Hepatocyte (in vitro differentiated cells): ENCODE results near the gene CNPPD1. TPM values are rescaled to one million over a fixed set of nuclear protein-coding genes. Genes with fewer than 3 reads are reported as not detected.

Source experiments
- DNase-seq: peaks from one replicate; pipeline ENCODE4 v3.0.0-alpha.2; 2016; ENCODE audit warnings: low spot score
- H2AFZ ChIP-seq: fragments of 200-600 bp; sonication (generic); 2 replicates; pipeline ENCODE4 v1.6.0; 2016; ENCODE audit warnings: antibody characterized with exemption, mild to moderate bottlenecking
- H3K27ac ChIP-seq: fragments of 200-600 bp; sonication (generic); 2 replicates; pipeline ENCODE4 v1.5.1; 2016; ENCODE audit warnings: mild to moderate bottlenecking
- H3K27me3 ChIP-seq: fragments of 200-600 bp; sonication (generic); 2 replicates; pipeline ENCODE4 v1.6.1; 2016
- H3K36me3 ChIP-seq: fragments of 200-600 bp; sonication (generic); replicated peaks from 2 replicates; pipeline ENCODE4 v1.5.1; 2016; ENCODE audit warnings: low read depth; ENCODE audit not compliant: insufficient read depth
- H3K4me1 ChIP-seq: fragments of 200-600 bp; sonication (generic); 2 replicates; pipeline ENCODE4 v1.5.1; 2016; ENCODE audit warnings: mild to moderate bottlenecking, moderate library complexity; ENCODE audit not compliant: insufficient read depth
- H3K4me2 ChIP-seq: fragments of 200-600 bp; sonication (generic); 2 replicates; pipeline ENCODE4 v1.6.0; 2016
- H3K4me3 ChIP-seq: fragments of 200-600 bp; sonication (generic); 2 replicates; pipeline ENCODE4 v1.5.1; 2016; ENCODE audit warnings: mild to moderate bottlenecking
- H3K79me2 ChIP-seq: fragments of 200-600 bp; sonication (generic); 2 replicates; pipeline ENCODE4 v1.6.0; 2017; ENCODE audit warnings: mild to moderate bottlenecking
- H3K9me2 ChIP-seq: fragments of 200-600 bp; sonication (generic); replicated peaks from 2 replicates; pipeline ENCODE4 v1.6.0; 2017; ENCODE audit warnings: mild to moderate bottlenecking; ENCODE audit not compliant: insufficient read depth
- H3K9me3 ChIP-seq: fragments of 200-600 bp; sonication (generic); 2 replicates; pipeline ENCODE4 v1.5.1; 2016; ENCODE audit warnings: low read depth, mild to moderate bottlenecking
- H4K20me1 ChIP-seq: fragments of 200-600 bp; sonication (generic); 2 replicates; pipeline ENCODE4 v1.6.0; 2016; ENCODE audit warnings: mild to moderate bottlenecking; ENCODE audit not compliant: insufficient read depth, poor library complexity, severe bottlenecking
- EZH2 ChIP-seq: fragments of 200-600 bp; sonication (generic); IDR thresholded peaks from 2 replicates; pipeline ENCODE4 v1.6.1; 2016; ENCODE audit warnings: antibody characterized with exemption, mild to moderate bottlenecking, borderline replicate concordance
- EZH2phosphoT487 ChIP-seq: fragments of 200-600 bp; sonication (generic); IDR thresholded peaks from one replicate; pipeline ENCODE4 v1.6.1; 2018; ENCODE audit warnings: antibody characterized with exemption, mild to moderate bottlenecking, low read depth, moderate library complexity; ENCODE audit not compliant: unreplicated experiment, severe bottlenecking
- WGBS: methylation state at CpG from one replicate; pipeline ENCODE4 v1.1.6; 2016; ENCODE audit warnings: low lambda C conversion rate; ENCODE audit errors: missing lambda C conversion rate; 5-methylcytosine and 5-hydroxymethylcytosine counted together
- polyA plus RNA-seq: library from polyadenylated mRNA; unstranded; fragments of >200 nt; fragmentation: Nextera tagmentation; extraction: Ambion mirVana; gene quantifications from 2 replicates; pipeline ENCODE4 v1.2.1, GENCODE V29; 2016
- total RNA-seq: library from RNA; depleted of rRNA; stranded (reverse); fragments of >200 nt; gene quantifications from 2 replicates; pipeline ENCODE4 v1.2.3, GENCODE V29; 2014
- TF ChIP-seq, protein P1 (sequence below): fragments of 200-600 bp; sonication (generic); IDR thresholded peaks from 2 replicates; pipeline ENCODE4 v1.5.1; 2016; ENCODE audit warnings: antibody characterized with exemption, mild to moderate bottlenecking; ENCODE audit not compliant: poor library complexity

The CNPPD1 gene
- total and polyA plus RNA-seq, 2 experiments from 2014 or later, result 34.0 to 49.4 TPM

DNA sequence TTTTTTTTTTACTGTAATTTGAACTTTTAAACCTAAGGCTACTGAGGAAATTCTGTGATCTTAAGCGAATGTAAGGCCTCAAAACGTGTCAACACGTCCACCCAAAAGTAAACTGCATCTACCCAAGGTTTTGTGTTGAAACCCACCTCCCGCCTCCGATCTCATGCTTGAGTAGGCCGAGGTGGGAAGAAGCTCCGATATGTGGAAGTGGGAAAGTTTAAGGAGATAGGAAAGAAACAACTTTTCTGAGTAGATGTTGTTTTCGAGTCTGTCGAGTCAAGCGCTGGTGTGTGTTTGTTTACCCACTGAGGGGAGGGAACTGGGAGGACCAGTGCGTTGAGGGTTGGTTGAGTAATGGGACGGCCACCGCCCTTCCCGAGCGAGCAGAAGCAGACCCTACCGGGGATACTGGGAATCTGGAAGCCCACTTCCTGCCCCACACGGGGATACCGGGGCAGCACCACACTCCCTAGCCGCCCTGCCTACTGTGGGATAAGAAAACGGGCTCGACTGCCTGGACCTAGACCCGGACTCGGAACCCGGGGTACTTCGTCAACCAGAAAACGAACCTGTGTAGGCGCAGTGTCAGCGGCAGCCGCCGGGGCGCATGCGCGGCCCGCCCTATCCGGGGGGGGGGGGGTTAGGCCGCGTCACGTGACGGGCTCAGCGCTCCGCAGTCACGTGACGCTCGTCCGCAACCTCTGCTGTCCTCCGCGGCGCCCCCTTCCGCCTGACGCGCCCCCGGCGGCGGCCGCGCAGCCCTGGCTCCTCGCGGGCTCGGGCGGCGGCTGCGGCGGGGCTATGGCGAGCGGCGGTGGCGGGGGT, 1.0 kb upstream of the CNPPD1 start, which contains the start of gene RETREG2:
RETREG2 (plus strand) TSS at position 724 of the 825 bp plus-strand sequence; CDS start at position 802, 78 bp downstream.
- WGBS, result 2% methylated on average over 32 of the region's 67 CpGs
- Histone ChIP-seq H3K36me3 (no peaks in the 10 kb centered on the region), H3K9me3 (no peaks in the 10 kb centered on the region), H4K20me1 (peaks cover 10% of the 10 kb centered on the region), H3K4me3 (peak within 1 kb of the TSS; percentile 86), H3K27me3 (no peaks in the 10 kb centered on the region), H2AFZ (peak within 1 kb of the TSS; percentile 75), H3K4me1 (peaks cover 14% of the 10 kb centered on the region), H3K9me2 (no peaks in the 10 kb centered on the region), H3K79me2 (peaks cover 43% of the 10 kb centered on the region), H3K4me2 (peak within 1 kb of the TSS; percentile 97), H3K27ac (peak within 1 kb of the TSS; percentile 98)
- DNase-seq, result peak; percentile 97
- TF ChIP-seq, protein P1, sequence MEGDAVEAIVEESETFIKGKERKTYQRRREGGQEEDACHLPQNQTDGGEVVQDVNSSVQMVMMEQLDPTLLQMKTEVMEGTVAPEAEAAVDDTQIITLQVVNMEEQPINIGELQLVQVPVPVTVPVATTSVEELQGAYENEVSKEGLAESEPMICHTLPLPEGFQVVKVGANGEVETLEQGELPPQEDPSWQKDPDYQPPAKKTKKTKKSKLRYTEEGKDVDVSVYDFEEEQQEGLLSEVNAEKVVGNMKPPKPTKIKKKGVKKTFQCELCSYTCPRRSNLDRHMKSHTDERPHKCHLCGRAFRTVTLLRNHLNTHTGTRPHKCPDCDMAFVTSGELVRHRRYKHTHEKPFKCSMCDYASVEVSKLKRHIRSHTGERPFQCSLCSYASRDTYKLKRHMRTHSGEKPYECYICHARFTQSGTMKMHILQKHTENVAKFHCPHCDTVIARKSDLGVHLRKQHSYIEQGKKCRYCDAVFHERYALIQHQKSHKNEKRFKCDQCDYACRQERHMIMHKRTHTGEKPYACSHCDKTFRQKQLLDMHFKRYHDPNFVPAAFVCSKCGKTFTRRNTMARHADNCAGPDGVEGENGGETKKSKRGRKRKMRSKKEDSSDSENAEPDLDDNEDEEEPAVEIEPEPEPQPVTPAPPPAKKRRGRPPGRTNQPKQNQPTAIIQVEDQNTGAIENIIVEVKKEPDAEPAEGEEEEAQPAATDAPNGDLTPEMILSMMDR, result peak; percentile 24
- no peak for TF ChIP-seq EZH2phosphoT487

DNA sequence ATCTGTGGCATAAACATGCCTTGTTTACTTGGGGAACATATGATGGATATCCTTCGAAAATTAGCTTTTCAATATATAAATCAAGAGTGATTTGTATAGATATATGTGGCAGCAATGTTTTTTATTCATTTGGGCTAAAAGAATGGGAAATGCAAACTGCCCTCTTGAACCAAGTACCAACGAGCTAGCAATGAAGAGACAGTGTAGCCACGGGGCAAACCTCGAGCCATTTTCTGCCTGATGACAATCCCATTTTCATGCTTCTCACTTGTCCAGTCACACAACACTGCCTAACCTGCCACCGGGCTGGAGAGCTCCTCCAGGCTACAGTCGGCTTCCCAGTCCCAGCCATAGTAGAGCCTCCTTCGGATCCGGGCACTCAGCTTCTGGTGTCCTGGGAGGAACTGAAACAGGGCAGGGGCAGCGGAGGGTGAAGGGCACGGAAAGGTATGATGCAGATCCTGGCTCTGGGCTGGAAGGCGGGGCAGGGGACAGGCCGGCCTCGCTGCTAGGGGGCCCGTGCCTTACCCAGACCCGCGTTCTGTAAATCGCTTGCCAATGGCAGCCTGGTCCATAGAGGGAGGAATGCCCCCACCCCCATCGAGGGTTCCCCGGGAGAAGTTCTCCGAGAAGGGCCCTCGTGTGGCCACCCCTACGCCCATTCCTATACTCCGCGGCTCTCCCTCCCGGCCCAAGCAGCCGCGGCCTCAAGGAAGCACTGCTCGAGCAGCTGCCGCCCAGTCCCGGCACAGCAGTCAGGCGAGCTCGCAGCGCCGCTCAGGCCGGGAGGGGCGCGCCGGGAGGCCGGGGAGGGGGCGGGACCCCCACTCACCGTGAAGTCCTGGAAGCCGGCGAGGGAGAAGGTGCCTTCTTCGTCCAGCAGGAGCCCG, 552 bp downstream of the CNPPD1 start:
- H3K9me3 ChIP-seq, result no peaks in the 10 kb centered on the region
- H3K4me1 ChIP-seq, result peaks cover 14% of the 10 kb centered on the region
- no peaks in the 10 kb centered on the region for H3K27me3 ChIP-seq
- peak overlapping the region; percentile 84 for H3K4me2 ChIP-seq
- TF ChIP-seq, protein P1, result peak; percentile 12
- TF ChIP-seq EZH2phosphoT487 (no peak), EZH2 (no peak)
- H3K27ac ChIP-seq, result peak overlapping the region; percentile 98
- peaks cover 10% of the 10 kb centered on the region for H4K20me1 ChIP-seq
- H3K36me3 ChIP-seq, result no peaks in the 10 kb centered on the region
- peak overlapping the region; percentile 75 for H2AFZ ChIP-seq
- H3K79me2 ChIP-seq, result peaks cover 43% of the 10 kb centered on the region
- H3K9me2 ChIP-seq, result no peaks in the 10 kb centered on the region
- 3% methylated on average over 32 of the region's 45 CpGs for WGBS
- DNase-seq, result peak; percentile 71
- H3K4me3 ChIP-seq, result peak overlapping the region; percentile 71

DNA sequence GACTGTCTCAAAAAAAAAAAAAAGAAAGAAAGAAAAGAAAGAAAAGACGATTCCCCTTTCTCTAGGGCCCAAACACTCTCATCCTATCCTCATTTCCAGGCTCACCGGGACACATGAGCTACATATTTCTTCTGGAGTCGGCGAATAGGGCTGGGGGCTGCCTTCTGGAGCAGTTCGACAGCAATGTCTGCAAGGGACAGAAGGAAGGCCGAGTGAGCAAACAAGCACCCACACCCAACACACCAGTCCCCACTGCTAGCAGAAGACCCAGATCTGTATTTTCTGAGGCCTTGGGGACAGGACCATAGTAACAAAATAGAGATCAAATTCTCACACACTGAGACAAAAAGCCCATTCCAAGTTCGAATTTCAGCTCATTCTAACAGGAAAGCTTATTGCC, 1.2 kb downstream of the CNPPD1 start:
- TF ChIP-seq EZH2phosphoT487 (no peak), EZH2 (no peak)
- TF ChIP-seq, protein P1, result no peak
- Histone ChIP-seq H3K9me3 (no peaks in the 10 kb centered on the region), H3K4me1 (peaks cover 15% of the 10 kb centered on the region), H3K27ac (peak overlapping the region; percentile 98), H3K27me3 (no peaks in the 10 kb centered on the region), H3K36me3 (no peaks in the 10 kb centered on the region), H3K9me2 (no peaks in the 10 kb centered on the region), H3K4me2 (peak overlapping the region; percentile 84), H2AFZ (no peak overlapping the region), H3K79me2 (peaks cover 41% of the 10 kb centered on the region), H3K4me3 (peak overlapping the region; percentile 71), H4K20me1 (peaks cover 10% of the 10 kb centered on the region)
- WGBS, result 91% methylated on average over 7 of the region's 7 CpGs
- no peak for DNase-seq
